ENCODE data around the gene OR2S2. TPM values are rescaled to one million over a fixed set of nuclear protein-coding genes. Genes with fewer than 3 reads are reported as not detected.
A peak's percentile ranks its signal among the peaks of the same experiment; 100 is the strongest.

The OR2S2 gene
- total RNA-seq, 1 donor from 2014 or later, result not detected

- H3K36me3 ChIP-seq (ENCODE audit: control insufficient read depth, insufficient read depth, low read length), result no peaks in the 10 kb centered on the region
- TF ChIP-seq, protein P1, sequence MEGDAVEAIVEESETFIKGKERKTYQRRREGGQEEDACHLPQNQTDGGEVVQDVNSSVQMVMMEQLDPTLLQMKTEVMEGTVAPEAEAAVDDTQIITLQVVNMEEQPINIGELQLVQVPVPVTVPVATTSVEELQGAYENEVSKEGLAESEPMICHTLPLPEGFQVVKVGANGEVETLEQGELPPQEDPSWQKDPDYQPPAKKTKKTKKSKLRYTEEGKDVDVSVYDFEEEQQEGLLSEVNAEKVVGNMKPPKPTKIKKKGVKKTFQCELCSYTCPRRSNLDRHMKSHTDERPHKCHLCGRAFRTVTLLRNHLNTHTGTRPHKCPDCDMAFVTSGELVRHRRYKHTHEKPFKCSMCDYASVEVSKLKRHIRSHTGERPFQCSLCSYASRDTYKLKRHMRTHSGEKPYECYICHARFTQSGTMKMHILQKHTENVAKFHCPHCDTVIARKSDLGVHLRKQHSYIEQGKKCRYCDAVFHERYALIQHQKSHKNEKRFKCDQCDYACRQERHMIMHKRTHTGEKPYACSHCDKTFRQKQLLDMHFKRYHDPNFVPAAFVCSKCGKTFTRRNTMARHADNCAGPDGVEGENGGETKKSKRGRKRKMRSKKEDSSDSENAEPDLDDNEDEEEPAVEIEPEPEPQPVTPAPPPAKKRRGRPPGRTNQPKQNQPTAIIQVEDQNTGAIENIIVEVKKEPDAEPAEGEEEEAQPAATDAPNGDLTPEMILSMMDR (IDR thresholded peaks at IDR 0.05; ENCODE audit: insufficient read depth, low read length, poor library complexity, severe bottlenecking), result no peak
- DNase-seq (ENCODE audit: low read depth), result no peak
Observed at GRCh38 chr9:35948451-35948850, 9.5 kb downstream of the OR2S2 start.

DNA sequence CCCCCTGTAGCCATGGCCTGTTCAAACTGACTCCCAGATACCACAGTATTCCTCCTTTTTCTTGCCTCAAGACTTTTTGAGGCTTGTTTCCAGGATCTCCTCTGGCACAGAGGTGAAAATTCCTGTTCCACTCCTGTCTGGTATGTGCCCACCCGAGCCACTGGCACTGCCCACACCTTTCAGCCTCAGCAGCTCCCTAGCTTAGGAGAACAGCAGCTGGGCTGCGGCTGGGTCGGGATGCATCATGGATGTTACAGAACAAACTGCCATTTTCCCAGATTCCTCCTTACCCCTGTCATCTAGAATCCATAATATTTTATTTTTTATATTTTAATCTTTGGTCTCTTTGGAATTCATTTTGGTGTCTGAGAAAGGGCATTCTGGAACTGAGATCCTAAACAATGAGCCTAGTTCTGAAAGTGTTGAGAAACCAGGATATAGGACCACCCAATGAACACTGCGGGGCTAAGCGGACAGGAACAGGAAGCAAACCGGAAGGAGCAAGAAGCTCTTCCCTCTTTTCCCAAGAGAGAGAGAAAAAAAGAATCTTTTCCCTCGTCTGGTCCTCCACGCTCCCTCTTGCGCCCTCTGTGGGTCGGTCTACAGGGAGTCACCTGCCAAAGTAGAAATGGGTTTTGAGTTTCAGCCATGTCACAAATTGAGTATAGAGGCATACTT lies 12.5 kb downstream of the OR2S2 start:
- H3K27me3 ChIP-seq (ENCODE audit: control insufficient read depth, insufficient read depth, low read length), result no peaks in the 10 kb centered on the region
- no peaks in the 10 kb centered on the region for H3K36me3 ChIP-seq (ENCODE audit: control insufficient read depth, insufficient read depth, low read length)
- DNase-seq (ENCODE audit: low read depth), result peak; percentile 63
- TF ChIP-seq, protein P1 (IDR thresholded peaks at IDR 0.05; ENCODE audit: insufficient read depth, low read length, poor library complexity, severe bottlenecking), result peak; percentile 86
- H3K4me3 ChIP-seq (ENCODE audit: low read depth, low read length), result no peak overlapping the region

More at GRCh38 chr9:35948451-35948850, 9.5 kb downstream of the OR2S2 start:
- Histone ChIP-seq H3K4me3 (ENCODE audit: low read depth, low read length) (no peak overlapping the region), H3K27me3 (ENCODE audit: control insufficient read depth, insufficient read depth, low read length) (no peaks in the 10 kb centered on the region)

DNA sequence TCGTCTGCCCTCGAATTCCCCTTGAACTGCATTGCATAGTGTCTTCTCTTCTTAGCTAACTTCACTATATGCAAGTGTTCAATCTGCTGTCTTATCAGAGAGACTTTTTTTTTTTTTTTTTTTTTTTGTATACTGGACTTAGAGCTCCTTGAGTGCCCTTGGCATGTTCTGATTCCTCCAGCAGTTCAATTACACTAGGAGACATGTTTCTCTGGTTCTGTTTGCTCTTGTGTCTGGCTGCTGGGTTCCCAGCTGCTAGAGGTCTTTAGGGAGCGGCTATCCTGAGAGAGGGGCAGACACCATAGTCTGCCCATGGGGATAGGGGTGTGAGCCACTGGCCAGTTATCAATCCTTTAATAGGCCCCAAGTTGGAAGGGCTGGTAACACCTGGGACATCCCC lies 13.1 kb downstream of the OR2S2 start:
- Histone ChIP-seq H3K36me3 (ENCODE audit: control insufficient read depth, insufficient read depth, low read length) (no peaks in the 10 kb centered on the region), H3K27me3 (ENCODE audit: control insufficient read depth, insufficient read depth, low read length) (no peaks in the 10 kb centered on the region), H3K4me3 (ENCODE audit: low read depth, low read length) (no peak overlapping the region)
- DNase-seq (ENCODE audit: low read depth), result no peak
- TF ChIP-seq, protein P1 (IDR thresholded peaks at IDR 0.05; ENCODE audit: insufficient read depth, low read length, poor library complexity, severe bottlenecking), result no peak

GRCh38 chr9:35944173-35944572 lies 13.8 kb downstream of the OR2S2 start:
- TF ChIP-seq, protein P1 (IDR thresholded peaks at IDR 0.05; ENCODE audit: insufficient read depth, low read length, poor library complexity, severe bottlenecking), result no peak
- DNase-seq (ENCODE audit: low read depth), result no peak
- Histone ChIP-seq H3K27me3 (ENCODE audit: control insufficient read depth, insufficient read depth, low read length) (no peaks in the 10 kb centered on the region), H3K36me3 (ENCODE audit: control insufficient read depth, insufficient read depth, low read length) (no peaks in the 10 kb centered on the region), H3K4me3 (ENCODE audit: low read depth, low read length) (no peak overlapping the region)

DNA sequence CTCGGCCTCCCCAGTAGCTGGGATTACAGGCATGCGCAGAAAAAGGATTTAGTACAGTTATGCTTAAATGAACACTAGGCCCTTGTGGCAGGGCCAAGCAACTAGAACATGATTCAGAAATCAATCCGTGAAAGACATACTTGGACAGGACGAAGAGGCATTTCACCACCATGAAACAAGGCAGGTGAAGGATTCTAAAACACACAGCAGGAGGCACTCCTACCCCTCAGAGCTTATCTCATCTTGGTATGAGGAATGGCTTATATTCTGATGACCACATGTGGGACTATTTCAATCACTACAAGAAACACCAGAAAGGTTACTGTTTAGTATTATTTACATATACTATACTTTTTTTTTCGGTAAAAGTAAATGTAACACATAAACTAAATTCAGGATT lies 15.7 kb downstream of the OR2S2 start:
- DNase-seq (ENCODE audit: low read depth), result no peak

More for the DNA sequence above, 15.7 kb downstream of the OR2S2 start:
- Histone ChIP-seq H3K27me3 (ENCODE audit: control insufficient read depth, insufficient read depth, low read length) (no peaks in the 10 kb centered on the region), H3K4me3 (ENCODE audit: low read depth, low read length) (no peak overlapping the region), H3K36me3 (ENCODE audit: control insufficient read depth, insufficient read depth, low read length) (no peaks in the 10 kb centered on the region)
- TF ChIP-seq, protein P1 (IDR thresholded peaks at IDR 0.05; ENCODE audit: insufficient read depth, low read length, poor library complexity, severe bottlenecking), result no peak

All from kidney epithelial cell (primary cell).